ENCODE data around the gene CISD1.

DNA sequence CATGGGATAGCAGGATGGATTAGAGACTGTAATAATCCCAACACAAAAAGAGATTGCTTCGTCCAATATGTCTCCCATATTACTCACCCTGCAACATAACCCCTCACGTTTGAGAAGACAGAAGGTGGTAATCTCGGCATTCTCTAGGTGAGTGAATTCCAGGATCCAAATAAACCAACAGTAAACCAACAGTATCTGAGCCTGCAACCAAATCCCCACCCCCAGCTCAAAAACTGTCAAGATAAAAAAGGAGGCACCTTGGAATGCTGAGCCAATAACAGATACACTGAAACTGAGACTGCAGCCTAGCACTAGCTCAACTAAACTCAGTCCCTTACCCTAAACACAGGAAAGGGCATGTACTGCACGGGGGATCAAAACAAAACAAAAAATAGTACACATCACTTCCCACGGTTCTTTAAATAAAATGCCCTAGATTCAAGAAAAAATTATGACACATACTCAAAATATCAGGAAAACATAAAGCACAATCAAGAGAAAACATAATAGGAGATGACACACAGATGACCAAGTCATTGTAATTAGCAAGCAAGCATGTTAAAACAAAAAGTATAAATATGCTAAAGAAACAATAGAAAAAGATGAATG, 29.3 kb upstream of the CISD1 start:
- TF ChIP-seq FOXK1 (CRISPR knock-in tag; IDR thresholded peaks at IDR 0.05): no peak
- TF ChIP-seq, protein P1, sequence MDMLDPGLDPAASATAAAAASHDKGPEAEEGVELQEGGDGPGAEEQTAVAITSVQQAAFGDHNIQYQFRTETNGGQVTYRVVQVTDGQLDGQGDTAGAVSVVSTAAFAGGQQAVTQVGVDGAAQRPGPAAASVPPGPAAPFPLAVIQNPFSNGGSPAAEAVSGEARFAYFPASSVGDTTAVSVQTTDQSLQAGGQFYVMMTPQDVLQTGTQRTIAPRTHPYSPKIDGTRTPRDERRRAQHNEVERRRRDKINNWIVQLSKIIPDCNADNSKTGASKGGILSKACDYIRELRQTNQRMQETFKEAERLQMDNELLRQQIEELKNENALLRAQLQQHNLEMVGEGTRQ (CRISPR knock-in tag; IDR thresholded peaks at IDR 0.05): no peak
- no peak for TF ChIP-seq JUN (CRISPR knock-in tag; IDR thresholded peaks at IDR 0.05)
- TF ChIP-seq ESRRA (CRISPR knock-in tag; IDR thresholded peaks at IDR 0.05; ENCODE audit: borderline replicate concordance): no peak
- no peak for TF ChIP-seq FOXJ3 (CRISPR knock-in tag; IDR thresholded peaks at IDR 0.05; ENCODE audit: borderline replicate concordance)
- TF ChIP-seq, protein P2, sequence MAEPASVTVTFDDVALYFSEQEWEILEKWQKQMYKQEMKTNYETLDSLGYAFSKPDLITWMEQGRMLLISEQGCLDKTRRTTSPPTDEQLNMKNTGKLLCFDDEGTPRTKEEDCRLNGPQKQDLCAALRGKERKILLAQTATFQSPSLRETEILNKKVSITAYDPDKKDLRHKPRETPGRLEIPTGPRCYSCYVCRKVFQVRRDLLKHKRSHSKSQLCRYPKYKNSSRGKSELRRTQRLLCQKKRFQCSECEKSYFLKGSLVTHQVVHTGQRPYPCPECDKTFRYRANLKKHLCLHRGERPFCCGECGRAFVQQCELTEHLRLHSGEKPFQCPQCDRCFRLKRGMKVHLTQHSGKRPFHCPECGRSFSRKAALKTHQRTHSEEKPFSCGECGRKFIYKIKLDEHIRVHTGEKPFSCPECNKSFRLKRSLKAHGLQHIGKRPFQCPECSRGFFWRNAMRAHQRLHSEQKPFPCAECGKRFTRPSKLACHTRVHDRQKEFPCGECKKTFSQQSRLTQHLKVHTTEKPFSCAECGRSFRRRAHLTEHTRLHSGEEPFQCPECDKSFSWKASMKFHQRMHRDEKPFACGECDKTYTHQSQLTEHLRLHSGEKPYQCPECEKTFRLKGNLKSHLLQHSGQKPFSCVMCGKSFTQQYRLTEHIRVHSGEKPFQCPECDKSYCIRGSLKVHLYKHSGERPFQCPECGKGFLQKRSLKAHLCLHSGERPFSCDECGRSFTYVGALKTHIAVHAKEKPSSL (CRISPR knock-in tag; conservative IDR thresholded peaks at IDR 0.05): no peak
- no peak for TF ChIP-seq GABPB1 (CRISPR knock-in tag; IDR thresholded peaks at IDR 0.05)
- TF ChIP-seq MYBL2 (CRISPR knock-in tag; IDR thresholded peaks at IDR 0.05): no peak
- no peak for TF ChIP-seq ELF4 (CRISPR knock-in tag; IDR thresholded peaks at IDR 0.05; ENCODE audit: low read depth)
- TF ChIP-seq IRF2 (CRISPR knock-in tag; IDR thresholded peaks at IDR 0.05; ENCODE audit: borderline replicate concordance, low read depth): no peak
- TF ChIP-seq, protein P3, sequence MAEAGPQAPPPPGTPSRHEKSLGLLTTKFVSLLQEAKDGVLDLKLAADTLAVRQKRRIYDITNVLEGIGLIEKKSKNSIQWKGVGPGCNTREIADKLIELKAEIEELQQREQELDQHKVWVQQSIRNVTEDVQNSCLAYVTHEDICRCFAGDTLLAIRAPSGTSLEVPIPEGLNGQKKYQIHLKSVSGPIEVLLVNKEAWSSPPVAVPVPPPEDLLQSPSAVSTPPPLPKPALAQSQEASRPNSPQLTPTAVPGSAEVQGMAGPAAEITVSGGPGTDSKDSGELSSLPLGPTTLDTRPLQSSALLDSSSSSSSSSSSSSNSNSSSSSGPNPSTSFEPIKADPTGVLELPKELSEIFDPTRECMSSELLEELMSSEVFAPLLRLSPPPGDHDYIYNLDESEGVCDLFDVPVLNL (CRISPR knock-in tag; IDR thresholded peaks at IDR 0.05; ENCODE audit: borderline replicate concordance, low read depth): no peak
- TF ChIP-seq, protein P4, sequence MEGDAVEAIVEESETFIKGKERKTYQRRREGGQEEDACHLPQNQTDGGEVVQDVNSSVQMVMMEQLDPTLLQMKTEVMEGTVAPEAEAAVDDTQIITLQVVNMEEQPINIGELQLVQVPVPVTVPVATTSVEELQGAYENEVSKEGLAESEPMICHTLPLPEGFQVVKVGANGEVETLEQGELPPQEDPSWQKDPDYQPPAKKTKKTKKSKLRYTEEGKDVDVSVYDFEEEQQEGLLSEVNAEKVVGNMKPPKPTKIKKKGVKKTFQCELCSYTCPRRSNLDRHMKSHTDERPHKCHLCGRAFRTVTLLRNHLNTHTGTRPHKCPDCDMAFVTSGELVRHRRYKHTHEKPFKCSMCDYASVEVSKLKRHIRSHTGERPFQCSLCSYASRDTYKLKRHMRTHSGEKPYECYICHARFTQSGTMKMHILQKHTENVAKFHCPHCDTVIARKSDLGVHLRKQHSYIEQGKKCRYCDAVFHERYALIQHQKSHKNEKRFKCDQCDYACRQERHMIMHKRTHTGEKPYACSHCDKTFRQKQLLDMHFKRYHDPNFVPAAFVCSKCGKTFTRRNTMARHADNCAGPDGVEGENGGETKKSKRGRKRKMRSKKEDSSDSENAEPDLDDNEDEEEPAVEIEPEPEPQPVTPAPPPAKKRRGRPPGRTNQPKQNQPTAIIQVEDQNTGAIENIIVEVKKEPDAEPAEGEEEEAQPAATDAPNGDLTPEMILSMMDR (IDR thresholded peaks at IDR 0.05): no peak

Measured in WTC11 (cell line).